HepG2 (cell line): Measurements from ENCODE around the gene FN1. TPM values are rescaled to one million over a fixed set of nuclear protein-coding genes. Genes with fewer than 3 reads are reported as not detected.

ENCODE experiments used
- AKNA ChIP-seq: sonication (generic); formaldehyde crosslinking; IDR thresholded peaks from 2 replicates; pipeline ENCODE4 v1.4.0; 2020; ENCODE audit warnings: missing genetic modification reagents, borderline replicate concordance
- CEBPB ChIP-seq: IDR thresholded peaks from 2 replicates; pipeline ENCODE4 v1.6.1; 2011; ENCODE audit warnings: low read depth, low read length, improper control_type of control experiment, borderline replicate concordance
- KDM5A ChIP-seq: fragments of 200-600 bp; sonication (generic); IDR thresholded peaks from 2 replicates; pipeline ENCODE4 v1.7.0; 2018; ENCODE audit warnings: antibody characterized with exemption, mild to moderate bottlenecking, low read length, borderline replicate concordance
- KLF12 ChIP-seq: sonication (generic); formaldehyde crosslinking; IDR thresholded peaks from 2 replicates; pipeline ENCODE4 v1.4.0; 2020; ENCODE audit warnings: missing genetic modification reagents, borderline replicate concordance
- MZF1 ChIP-seq: sonication (generic); formaldehyde crosslinking; IDR thresholded peaks from 2 replicates; pipeline ENCODE4 v1.8.1; 2023; ENCODE audit warnings: mild to moderate bottlenecking, missing genetic modification reagents, borderline replicate concordance
- POGK ChIP-seq: sonication (generic); formaldehyde crosslinking; conservative IDR thresholded peaks from 2 replicates; pipeline ENCODE4 v1.8.0; 2022; ENCODE audit warnings: mild to moderate bottlenecking, moderate library complexity, missing genetic modification reagents
- SYNCRIP ChIP-seq: fragments of 200-400 bp; formaldehyde crosslinking; IDR thresholded peaks from 2 replicates; pipeline ENCODE4 v1.6.1; 2018; ENCODE audit warnings: mild to moderate bottlenecking, low read depth, low read length; ENCODE audit not compliant: insufficient read depth
- THAP11 ChIP-seq: IDR thresholded peaks from 2 replicates; pipeline ENCODE4 v1.6.1; 2016; ENCODE audit warnings: missing biosample characterization, missing genetic modification reagents
- ZNF512 ChIP-seq: sonication (generic); formaldehyde crosslinking; IDR thresholded peaks from 2 replicates; pipeline ENCODE4 v1.4.0; 2020; ENCODE audit warnings: mild to moderate bottlenecking, missing genetic modification reagents
- ZNF660 ChIP-seq: sonication (generic); formaldehyde crosslinking; IDR thresholded peaks from 2 replicates; pipeline ENCODE4 v1.5.1; 2020; ENCODE audit warnings: mild to moderate bottlenecking, low read depth, missing genetic modification reagents, borderline replicate concordance
- ZNF776 ChIP-seq: sonication (generic); formaldehyde crosslinking; IDR thresholded peaks from 2 replicates; pipeline ENCODE4 v1.4.0; 2020; ENCODE audit warnings: mild to moderate bottlenecking, missing genetic modification reagents
- polyA plus RNA-seq, 8 experiments: library from polyadenylated mRNA; depleted of rRNA in 3 of 8; stranded (reverse) in 7 of 8; unstranded in 1 of 8; fragments of >200 nt; fragmentation: Illumina TruSeq in 4 of 8; extraction: Trizol in 4 of 8; gene quantifications; 2 replicates each; pipeline versions ENCODE4 v1.2.1 to v1.2.3, GENCODE V29; 2011 to 2016; ENCODE audit warnings: low read depth in 4 of 8, missing spikeins in 1 of 8, mixed read lengths in 1 of 8; ENCODE audit not compliant: insufficient read depth in 1 of 8
- total RNA-seq, 5 experiments: library from RNA; depleted of rRNA; stranded (reverse); fragments of >200 nt; fragmentation: Illumina TruSeq; extraction: Trizol; gene quantifications; 2 replicates each; pipeline ENCODE4 v1.2.3, GENCODE V29; 2016; ENCODE audit warnings: low read depth in 1 of 5
- TF ChIP-seq, protein P1 (sequence below): sonication (generic); formaldehyde crosslinking; conservative IDR thresholded peaks from 2 replicates; pipeline ENCODE4 v1.4.0; 2020; ENCODE audit warnings: missing genetic modification reagents
- TF ChIP-seq, protein P2 (sequence below): sonication (generic); IDR thresholded peaks from 2 replicates; pipeline ENCODE4 v1.6.1; 2016; ENCODE audit warnings: low read depth, borderline replicate concordance
- TF ChIP-seq, protein P3 (sequence below): sonication (generic); formaldehyde crosslinking; conservative IDR thresholded peaks from 2 replicates; pipeline ENCODE4 v1.4.0; 2020; ENCODE audit warnings: missing genetic modification reagents

The FN1 gene
- total and polyA plus RNA-seq, 2 of the 13 experiments (the other 11 are each of a cell fraction or from before 2014, with no cell fraction given): 1,847 to 6,471 TPM

DNA sequence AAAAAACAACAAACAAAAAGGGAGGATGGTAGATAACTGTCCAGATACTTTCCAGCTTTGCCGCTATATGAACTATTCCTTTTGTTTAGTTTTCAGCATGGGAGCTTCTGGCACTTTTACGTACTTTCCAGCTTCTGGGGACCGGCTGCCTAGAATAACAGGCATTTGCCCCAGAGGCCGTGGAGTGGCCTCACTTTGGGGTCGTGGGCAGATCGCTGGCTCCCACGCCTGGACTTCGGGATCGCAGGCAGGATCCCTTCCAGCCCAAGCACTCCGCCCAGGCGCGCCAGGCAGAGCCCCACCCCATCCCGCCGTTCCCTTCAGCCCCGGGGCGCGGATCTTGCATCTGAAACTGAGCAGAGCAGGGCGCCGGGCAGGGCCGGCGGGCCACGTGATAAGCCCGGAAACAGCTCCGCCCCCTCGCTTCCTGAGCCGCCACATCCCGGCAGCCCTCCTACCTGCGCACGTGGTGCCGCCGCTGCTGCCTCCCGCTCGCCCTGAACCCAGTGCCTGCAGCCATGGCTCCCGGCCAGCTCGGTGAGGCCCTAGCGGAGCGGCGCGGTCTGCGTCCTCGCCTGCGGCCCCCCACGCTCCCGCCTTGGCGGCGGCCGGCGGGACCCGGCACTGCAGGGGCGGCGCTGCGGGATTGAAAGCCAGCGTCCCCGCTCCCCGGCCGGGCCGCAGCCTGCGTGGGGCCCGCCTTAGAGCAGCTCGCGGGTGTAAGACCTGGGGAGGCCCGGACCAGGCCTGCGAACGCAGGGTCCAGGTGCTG is 124.1 kb downstream of the FN1 start, which contains the start of gene ATIC (continued):
- TF ChIP-seq AKNA (CRISPR knock-in tag) (no peak), KLF12 (CRISPR knock-in tag) (peak; percentile 91; the same call in 1 of the 2 replicates), THAP11 (CRISPR knock-in tag) (peak; percentile 90), CEBPB (no peak), ZNF776 (peak; percentile 99; the same call in 1 of the 2 replicates), SYNCRIP (no peak), ZNF512 (no peak; the same call in 1 of the 2 replicates), ZNF660 (CRISPR knock-in tag) (no peak), KDM5A (peak; percentile 43; the same call in 1 of the 2 replicates), POGK (CRISPR knock-in tag) (peak; percentile 96), MZF1 (CRISPR knock-in tag) (0 out of 2 replicates have a peak, but pooled peaks have one; percentile 63)
- TF ChIP-seq, protein P1, sequence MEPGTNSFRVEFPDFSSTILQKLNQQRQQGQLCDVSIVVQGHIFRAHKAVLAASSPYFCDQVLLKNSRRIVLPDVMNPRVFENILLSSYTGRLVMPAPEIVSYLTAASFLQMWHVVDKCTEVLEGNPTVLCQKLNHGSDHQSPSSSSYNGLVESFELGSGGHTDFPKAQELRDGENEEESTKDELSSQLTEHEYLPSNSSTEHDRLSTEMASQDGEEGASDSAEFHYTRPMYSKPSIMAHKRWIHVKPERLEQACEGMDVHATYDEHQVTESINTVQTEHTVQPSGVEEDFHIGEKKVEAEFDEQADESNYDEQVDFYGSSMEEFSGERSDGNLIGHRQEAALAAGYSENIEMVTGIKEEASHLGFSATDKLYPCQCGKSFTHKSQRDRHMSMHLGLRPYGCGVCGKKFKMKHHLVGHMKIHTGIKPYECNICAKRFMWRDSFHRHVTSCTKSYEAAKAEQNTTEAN: peak; percentile 96
- TF ChIP-seq, protein P2, sequence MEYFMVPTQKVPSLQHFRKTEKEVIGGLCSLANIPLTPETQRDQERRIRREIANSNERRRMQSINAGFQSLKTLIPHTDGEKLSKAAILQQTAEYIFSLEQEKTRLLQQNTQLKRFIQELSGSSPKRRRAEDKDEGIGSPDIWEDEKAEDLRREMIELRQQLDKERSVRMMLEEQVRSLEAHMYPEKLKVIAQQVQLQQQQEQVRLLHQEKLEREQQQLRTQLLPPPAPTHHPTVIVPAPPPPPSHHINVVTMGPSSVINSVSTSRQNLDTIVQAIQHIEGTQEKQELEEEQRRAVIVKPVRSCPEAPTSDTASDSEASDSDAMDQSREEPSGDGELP: peak; percentile 79; the same call in 1 of the 2 replicates
- TF ChIP-seq, protein P3, sequence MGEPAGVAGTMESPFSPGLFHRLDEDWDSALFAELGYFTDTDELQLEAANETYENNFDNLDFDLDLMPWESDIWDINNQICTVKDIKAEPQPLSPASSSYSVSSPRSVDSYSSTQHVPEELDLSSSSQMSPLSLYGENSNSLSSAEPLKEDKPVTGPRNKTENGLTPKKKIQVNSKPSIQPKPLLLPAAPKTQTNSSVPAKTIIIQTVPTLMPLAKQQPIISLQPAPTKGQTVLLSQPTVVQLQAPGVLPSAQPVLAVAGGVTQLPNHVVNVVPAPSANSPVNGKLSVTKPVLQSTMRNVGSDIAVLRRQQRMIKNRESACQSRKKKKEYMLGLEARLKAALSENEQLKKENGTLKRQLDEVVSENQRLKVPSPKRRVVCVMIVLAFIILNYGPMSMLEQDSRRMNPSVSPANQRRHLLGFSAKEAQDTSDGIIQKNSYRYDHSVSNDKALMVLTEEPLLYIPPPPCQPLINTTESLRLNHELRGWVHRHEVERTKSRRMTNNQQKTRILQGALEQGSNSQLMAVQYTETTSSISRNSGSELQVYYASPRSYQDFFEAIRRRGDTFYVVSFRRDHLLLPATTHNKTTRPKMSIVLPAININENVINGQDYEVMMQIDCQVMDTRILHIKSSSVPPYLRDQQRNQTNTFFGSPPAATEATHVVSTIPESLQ (CRISPR knock-in tag): peak; percentile 90
